Osteoblast (primary cell): ENCODE results near the gene CHRM5. TPM values are rescaled to one million over a fixed set of nuclear protein-coding genes. Genes with fewer than 3 reads are reported as not detected.

Experiments
- DNase-seq: peaks from one replicate; pipeline ENCODE4 v3.0.0; 2011; ENCODE audit warnings: low spot score, mixed read lengths; ENCODE audit not compliant: insufficient read length; ENCODE audit errors: missing footprints
- H2AFZ ChIP-seq: 2 replicates; pipeline ENCODE4 v1.6.0; 2011; ENCODE audit warnings: mild to moderate bottlenecking, low read length
- H3K27ac ChIP-seq: 2 replicates; pipeline ENCODE4 v1.5.1; 2011; ENCODE audit warnings: mild to moderate bottlenecking, low read depth, low read length, moderate library complexity
- H3K27me3 ChIP-seq: 2 replicates; pipeline ENCODE4 v1.6.0; 2012; ENCODE audit warnings: mild to moderate bottlenecking, control low read depth, inconsistent platforms, low read length, moderate library complexity; ENCODE audit not compliant: insufficient read depth
- H3K36me3 ChIP-seq: 2 replicates; pipeline ENCODE4 v1.5.1; 2011; ENCODE audit warnings: mild to moderate bottlenecking, low read length, control low read depth, moderate library complexity; ENCODE audit not compliant: insufficient read depth
- H3K4me1 ChIP-seq: 2 replicates; pipeline ENCODE4 v1.5.1; 2011; ENCODE audit warnings: mild to moderate bottlenecking, low read length, control low read depth, moderate library complexity; ENCODE audit not compliant: insufficient read depth
- H3K4me2 ChIP-seq: 2 replicates; pipeline ENCODE4 v1.6.0; 2011; ENCODE audit warnings: mild to moderate bottlenecking, low read length; ENCODE audit not compliant: insufficient read depth
- H3K4me3 ChIP-seq: fragments of 200-600 bp; sonication (generic); 3 replicates; pipeline ENCODE4 v1.5.1; 2012; ENCODE audit warnings: mild to moderate bottlenecking, low read length, inconsistent platforms; ENCODE audit not compliant: insufficient read depth
- H3K79me2 ChIP-seq: 2 replicates; pipeline ENCODE4 v1.6.0; 2012; ENCODE audit warnings: mild to moderate bottlenecking, low read length, control low read depth, inconsistent platforms; ENCODE audit not compliant: insufficient read depth
- H3K9me3 ChIP-seq: 2 replicates; pipeline ENCODE4 v1.5.1; 2011; ENCODE audit warnings: low read depth, low read length, control low read depth
- H4K20me1 ChIP-seq: 2 replicates; pipeline ENCODE4 v1.6.0; 2012; ENCODE audit warnings: mild to moderate bottlenecking, low read length, control low read depth; ENCODE audit not compliant: insufficient read depth
- total RNA-seq: library from RNA; depleted of rRNA; stranded (reverse); fragments of >200 nt; gene quantifications from 2 replicates; pipeline ENCODE4 v1.2.3, GENCODE V29; 2012
- TF ChIP-seq, protein P1 (sequence below): IDR thresholded peaks from 2 replicates; pipeline ENCODE4 v1.5.1; 2011; ENCODE audit warnings: mild to moderate bottlenecking, low read depth, low read length, moderate library complexity; ENCODE audit errors: extremely low read depth

The CHRM5 gene
- total RNA-seq, 1 donor: under 0.01 TPM

DNA sequence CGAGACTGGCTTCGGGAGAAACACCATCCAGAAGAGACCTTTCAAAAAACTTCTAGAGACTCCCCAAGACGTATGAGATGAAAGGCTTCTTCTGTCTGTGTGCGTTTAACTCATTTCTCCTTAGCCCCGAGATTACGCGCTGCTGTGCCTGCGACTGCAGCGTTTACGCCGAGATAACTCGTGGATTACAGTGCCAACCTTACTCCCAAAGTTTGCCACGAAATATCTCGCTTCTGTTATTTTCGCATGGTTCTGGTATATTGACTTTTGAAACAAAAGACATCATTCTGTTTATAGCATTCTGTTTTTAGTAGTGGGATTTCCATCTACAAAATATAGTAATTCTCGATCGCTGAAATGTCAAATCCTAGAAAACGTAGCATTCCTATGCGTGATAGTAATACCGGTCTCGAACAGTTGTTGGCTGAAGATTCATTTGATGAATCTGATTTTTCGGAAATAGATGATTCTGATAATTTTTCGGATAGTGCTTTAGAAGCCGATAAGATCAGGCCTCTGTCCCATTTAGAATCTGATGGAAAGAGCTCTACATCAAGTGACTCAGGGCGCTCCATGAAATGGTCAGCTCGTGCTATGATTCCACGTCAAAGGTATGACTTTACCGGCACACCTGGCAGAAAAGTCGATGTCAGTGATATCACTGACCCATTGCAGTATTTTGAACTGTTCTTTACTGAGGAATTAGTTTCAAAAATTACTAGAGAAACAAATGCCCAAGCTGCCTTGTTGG, 134.1 kb downstream of the CHRM5 start:
- TF ChIP-seq, protein P1, sequence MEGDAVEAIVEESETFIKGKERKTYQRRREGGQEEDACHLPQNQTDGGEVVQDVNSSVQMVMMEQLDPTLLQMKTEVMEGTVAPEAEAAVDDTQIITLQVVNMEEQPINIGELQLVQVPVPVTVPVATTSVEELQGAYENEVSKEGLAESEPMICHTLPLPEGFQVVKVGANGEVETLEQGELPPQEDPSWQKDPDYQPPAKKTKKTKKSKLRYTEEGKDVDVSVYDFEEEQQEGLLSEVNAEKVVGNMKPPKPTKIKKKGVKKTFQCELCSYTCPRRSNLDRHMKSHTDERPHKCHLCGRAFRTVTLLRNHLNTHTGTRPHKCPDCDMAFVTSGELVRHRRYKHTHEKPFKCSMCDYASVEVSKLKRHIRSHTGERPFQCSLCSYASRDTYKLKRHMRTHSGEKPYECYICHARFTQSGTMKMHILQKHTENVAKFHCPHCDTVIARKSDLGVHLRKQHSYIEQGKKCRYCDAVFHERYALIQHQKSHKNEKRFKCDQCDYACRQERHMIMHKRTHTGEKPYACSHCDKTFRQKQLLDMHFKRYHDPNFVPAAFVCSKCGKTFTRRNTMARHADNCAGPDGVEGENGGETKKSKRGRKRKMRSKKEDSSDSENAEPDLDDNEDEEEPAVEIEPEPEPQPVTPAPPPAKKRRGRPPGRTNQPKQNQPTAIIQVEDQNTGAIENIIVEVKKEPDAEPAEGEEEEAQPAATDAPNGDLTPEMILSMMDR: no peak

DNA sequence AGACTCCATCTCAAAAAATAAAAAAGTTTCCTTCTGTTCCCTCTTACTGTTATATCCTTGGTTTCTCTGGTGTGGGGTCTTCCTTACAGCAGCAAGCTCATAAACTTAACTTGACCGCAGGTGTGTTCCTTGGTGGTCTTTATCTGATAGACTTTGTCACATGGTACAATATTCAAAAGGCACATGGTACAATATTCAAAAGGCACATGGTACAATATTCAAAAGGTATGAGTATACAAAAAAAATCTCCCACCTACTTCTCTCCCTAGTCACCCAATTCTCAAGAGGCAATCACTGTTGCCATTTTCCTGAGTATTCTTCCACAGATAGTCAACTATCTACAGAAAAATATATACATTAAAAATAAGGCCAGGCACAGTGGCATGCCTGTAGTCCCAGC, 138.1 kb downstream of the CHRM5 start:
- Histone ChIP-seq H3K36me3 (no peaks in the 10 kb centered on the region), H3K4me2 (no peak overlapping the region), H3K27me3 (no peaks in the 10 kb centered on the region), H2AFZ (no peak overlapping the region), H3K9me3 (no peaks in the 10 kb centered on the region), H3K4me3 (no peak overlapping the region), H3K4me1 (peaks cover 7% of the 10 kb centered on the region), H4K20me1 (no peaks in the 10 kb centered on the region), H3K27ac (no peak overlapping the region), H3K79me2 (peaks cover 17% of the 10 kb centered on the region)
- DNase-seq: no peak
- TF ChIP-seq, protein P1: no peak

More for the DNA sequence above, 134.1 kb downstream of the CHRM5 start:
- H3K36me3 ChIP-seq: no peaks in the 10 kb centered on the region
- H2AFZ ChIP-seq: peak overlapping the region; percentile 94
- H4K20me1 ChIP-seq: no peaks in the 10 kb centered on the region
- peaks cover 58% of the 10 kb centered on the region for H3K79me2 ChIP-seq
- peak overlapping the region; percentile 99 for H3K4me3 ChIP-seq
- no peaks in the 10 kb centered on the region for H3K27me3 ChIP-seq
- H3K4me1 ChIP-seq: peaks cover 21% of the 10 kb centered on the region
- no peak for DNase-seq
- no peaks in the 10 kb centered on the region for H3K9me3 ChIP-seq
- peak overlapping the region; percentile 88 for H3K27ac ChIP-seq
- peak overlapping the region; percentile 75 for H3K4me2 ChIP-seq

DNA sequence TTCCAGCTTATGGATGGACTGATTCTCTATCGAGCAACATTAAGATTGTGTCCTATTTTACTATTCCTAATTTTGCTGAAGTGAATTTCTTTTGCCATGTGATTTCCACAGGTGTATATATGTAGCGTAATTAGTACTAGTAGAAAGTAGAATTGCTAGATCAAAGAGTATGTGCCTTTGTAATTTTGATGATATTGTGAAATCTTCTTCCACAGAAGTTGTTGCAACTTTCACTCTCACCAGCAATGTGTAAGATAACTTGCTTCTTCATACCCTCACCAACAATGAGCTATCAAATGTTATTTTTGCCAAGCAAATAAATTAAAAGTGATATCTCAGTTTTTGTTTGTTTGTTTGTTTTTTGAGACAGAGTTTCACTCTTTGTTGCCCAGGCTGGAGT, 139.0 kb downstream of the CHRM5 start:
- H3K9me3 ChIP-seq: no peaks in the 10 kb centered on the region
- TF ChIP-seq, protein P1: no peak
- peaks cover 6% of the 10 kb centered on the region for H3K4me1 ChIP-seq
- no peak for DNase-seq
- peaks cover 14% of the 10 kb centered on the region for H3K79me2 ChIP-seq
- H2AFZ ChIP-seq: no peak overlapping the region
- H3K4me3 ChIP-seq: no peak overlapping the region
- H3K27ac ChIP-seq: no peak overlapping the region
- no peaks in the 10 kb centered on the region for H3K36me3 ChIP-seq
- H3K27me3 ChIP-seq: no peaks in the 10 kb centered on the region
- H4K20me1 ChIP-seq: no peaks in the 10 kb centered on the region
- H3K4me2 ChIP-seq: no peak overlapping the region

DNA sequence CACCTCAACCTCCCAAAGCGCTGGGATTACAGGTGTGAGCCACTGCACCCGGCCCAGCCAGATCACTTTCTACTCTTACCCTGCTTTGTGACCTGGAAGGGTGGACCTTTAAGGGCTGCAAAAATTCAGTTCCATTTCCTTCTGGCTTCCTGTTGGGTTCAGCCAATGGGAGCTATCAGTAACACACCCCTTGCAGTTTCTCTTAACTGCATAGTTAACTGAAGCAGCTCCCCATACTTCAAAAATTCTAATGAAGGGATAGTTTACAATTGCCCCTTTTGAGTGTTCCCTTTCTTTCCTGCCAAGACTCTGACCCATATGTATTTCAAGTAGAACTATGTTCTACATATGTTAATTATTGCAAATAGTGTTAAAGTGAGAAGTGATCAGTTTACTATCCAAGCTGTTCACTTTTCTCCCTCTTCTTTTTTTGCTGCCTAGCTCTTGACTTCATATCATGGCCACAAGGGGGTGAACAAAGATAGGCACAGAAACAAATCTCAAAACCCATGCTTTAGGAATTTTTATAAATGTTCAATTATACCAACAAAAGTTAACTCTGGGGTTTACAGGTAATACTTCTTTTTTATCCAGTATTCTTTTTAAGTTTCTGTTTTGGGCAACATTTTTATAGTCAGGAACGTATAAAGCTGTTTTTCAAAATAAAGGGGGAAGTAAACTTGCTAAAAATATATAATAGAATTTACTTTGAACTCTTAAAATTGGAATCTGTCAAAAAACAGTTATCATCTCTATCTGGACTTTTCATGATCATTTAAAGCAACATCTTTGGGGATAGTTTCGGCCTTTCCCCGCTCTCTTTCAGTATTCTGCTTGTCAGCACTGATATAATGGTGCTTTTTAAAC, 141.7 kb downstream of the CHRM5 start:
- Histone ChIP-seq H3K9me3 (no peaks in the 10 kb centered on the region), H3K36me3 (no peaks in the 10 kb centered on the region), H4K20me1 (no peaks in the 10 kb centered on the region), H3K4me1 (no peaks in the 10 kb centered on the region), H3K4me3 (no peak overlapping the region), H3K4me2 (no peak overlapping the region), H3K27me3 (no peaks in the 10 kb centered on the region), H3K79me2 (no peaks in the 10 kb centered on the region), H2AFZ (no peak overlapping the region), H3K27ac (no peak overlapping the region)
- TF ChIP-seq, protein P1: peak; percentile 72
- no peak for DNase-seq
